ENCODE data around the gene LCE1F. TPM values are rescaled to one million over a fixed set of nuclear protein-coding genes. Genes with fewer than 3 reads are reported as not detected.

Gene LCE1F
- total RNA-seq, 1 experiment from 2014 or later: not detected

- H3K4me1 Mint-ChIP-seq: no peaks in the 10 kb centered on the region
- DNase-seq (ENCODE audit: low spot score): no peak
- ATAC-seq: no peak
- H3K36me3 Mint-ChIP-seq: peaks cover 63% of the 10 kb centered on the region
- POLR2A ChIA-PET: no interaction called here
- H3K27ac Mint-ChIP-seq: no peak within 1 kb of the TSS
- CTCF ChIA-PET: no interaction called here
- TF ChIP-seq ZNF423 (CRISPR knock-in tag; IDR thresholded peaks at IDR 0.05) (no peak), NFE2L1 (CRISPR knock-in tag; IDR thresholded peaks at IDR 0.05) (no peak)
- peaks cover 83% of the 10 kb centered on the region for H3K9me3 Mint-ChIP-seq
- H3K4me3 Mint-ChIP-seq: no peak within 1 kb of the TSS
- H3K27me3 Mint-ChIP-seq (ENCODE audit: low read depth): peaks cover 13% of the 10 kb centered on the region
These were observed 11.1 kb downstream of the LCE1F start, which contains the start of gene LCE1E for GRCh38 chr1:152786077-152786476. Gene LCE1E, plus strand, starts transcription at chr1:152786257. Its CDS starts 1,043 bp downstream, at chr1:152787300.

- peaks cover 3% of the 10 kb centered on the region; the same call in 1 of the 2 replicates for H3K27me3 Mint-ChIP-seq (ENCODE audit: low read depth)
- POLR2A ChIA-PET: no interaction called here
- TF ChIP-seq NR1H2 (CRISPR knock-in tag; IDR thresholded peaks at IDR 0.05) (no peak), JUN (CRISPR knock-in tag; IDR thresholded peaks at IDR 0.05) (no peak), STAT6 (CRISPR knock-in tag; conservative IDR thresholded peaks at IDR 0.05; ENCODE audit: low read depth) (no peak), FOXP1 (CRISPR knock-in tag; IDR thresholded peaks at IDR 0.05; ENCODE audit: borderline replicate concordance) (no peak), ZBTB43 (CRISPR knock-in tag; IDR thresholded peaks at IDR 0.05) (no peak), ZNF281 (CRISPR knock-in tag; IDR thresholded peaks at IDR 0.05) (no peak), ZNF671 (CRISPR knock-in tag; IDR thresholded peaks at IDR 0.05) (no peak), E2F4 (CRISPR knock-in tag; IDR thresholded peaks at IDR 0.05; ENCODE audit: borderline replicate concordance, low read depth) (no peak), CDX4 (CRISPR knock-in tag; IDR thresholded peaks at IDR 0.05; ENCODE audit: borderline replicate concordance) (no peak), SMAD4 (CRISPR knock-in tag; IDR thresholded peaks at IDR 0.05) (no peak), ZNF219 (CRISPR knock-in tag; IDR thresholded peaks at IDR 0.05; ENCODE audit: borderline replicate concordance) (no peak), NR2C2 (CRISPR knock-in tag; IDR thresholded peaks at IDR 0.05) (no peak), OVOL2 (CRISPR knock-in tag; IDR thresholded peaks at IDR 0.05; ENCODE audit: borderline replicate concordance) (no peak), TP53 (CRISPR knock-in tag; IDR thresholded peaks at IDR 0.05) (no peak), EMX1 (CRISPR knock-in tag; IDR thresholded peaks at IDR 0.05) (no peak), AFF4 (CRISPR knock-in tag; IDR thresholded peaks at IDR 0.05; ENCODE audit: borderline replicate concordance) (no peak), IRF2 (CRISPR knock-in tag; IDR thresholded peaks at IDR 0.05; ENCODE audit: borderline replicate concordance, low read depth) (no peak)
- peaks cover 66% of the 10 kb centered on the region for H3K36me3 Mint-ChIP-seq
- DNase-seq (ENCODE audit: low spot score) (no peak), ATAC-seq (no peak)
- no peak overlapping the region for H3K27ac Mint-ChIP-seq
- H3K9me3 Mint-ChIP-seq: peaks cover 82% of the 10 kb centered on the region
- H3K4me1 Mint-ChIP-seq: no peaks in the 10 kb centered on the region
- CTCF ChIA-PET: no interaction called here
- H3K4me3 Mint-ChIP-seq: no peak overlapping the region
These were observed 20.7 kb downstream of the LCE1F start for GRCh38 chr1:152795686-152796085.

Data from WTC11 (cell line).